Keratinocyte (primary cell): ENCODE data around the gene PRDM8. TPM values are rescaled to one million over a fixed set of nuclear protein-coding genes. Genes with fewer than 3 reads are reported as not detected.

ENCODE experiments used
- DNase-seq: peaks from one replicate; pipeline ENCODE4 v3.0.0-alpha.2; 2011; ENCODE audit warnings: low read depth, missing footprints, low spot score
- FAIRE-seq: peaks from 2 replicates; lab custom pipeline; 2011; peaks lifted over from hg19 to GRCh38; lab: Jason Lieb, UNC
- H2AFZ ChIP-seq: 2 replicates; pipeline ENCODE4 v1.6.0; 2012; ENCODE audit warnings: low read length, control low read depth, inconsistent platforms; ENCODE audit not compliant: control insufficient read depth
- H3K27ac ChIP-seq: 2 replicates; pipeline ENCODE4 v1.5.1; 2011; ENCODE audit warnings: low read length; ENCODE audit not compliant: control insufficient read depth, insufficient read depth
- H3K27me3 ChIP-seq: 3 replicates; pipeline ENCODE4 v1.6.0; 2011; ENCODE audit warnings: low read length; ENCODE audit not compliant: control insufficient read depth, insufficient read depth; ENCODE audit errors: extremely low read depth
- H3K36me3 ChIP-seq, 2 experiments: 2 replicates in 1 of 2; 3 replicates in 1 of 2; pipeline ENCODE4 v1.5.1; 2011; ENCODE audit warnings: low read length in 2 of 2, mild to moderate bottlenecking in 1 of 2; ENCODE audit not compliant: control insufficient read depth in 2 of 2, insufficient read depth in 2 of 2; ENCODE audit errors: extremely low read depth in 1 of 2
- H3K4me1 ChIP-seq: 3 replicates; pipeline ENCODE4 v1.5.1; 2011; ENCODE audit warnings: low read length; ENCODE audit not compliant: control insufficient read depth, insufficient read depth; ENCODE audit errors: extremely low read depth
- H3K4me2 ChIP-seq: 3 replicates; pipeline ENCODE4 v1.6.0; 2011; ENCODE audit warnings: low read depth, low read length; ENCODE audit not compliant: control insufficient read depth, insufficient read depth; ENCODE audit errors: extremely low read depth
- H3K4me3 ChIP-seq, 3 experiments: fragments of 200-600 bp in 1 of 3; sonication (generic) in 1 of 3; 2 replicates in 2 of 3; 3 replicates in 1 of 3; pipeline ENCODE4 v1.5.1; 2011 to 2016; ENCODE audit warnings: low read length in 3 of 3, mild to moderate bottlenecking in 3 of 3, control low read depth in 2 of 3, inconsistent platforms in 1 of 3, low read depth in 1 of 3, mixed read lengths in 1 of 3, mixed run types in 1 of 3, moderate library complexity in 1 of 3; ENCODE audit not compliant: control insufficient read depth in 2 of 3, insufficient read depth in 2 of 3; ENCODE audit errors: extremely low read depth in 1 of 3
- H3K79me2 ChIP-seq: 2 replicates; pipeline ENCODE4 v1.6.0; 2012; ENCODE audit warnings: low read length; ENCODE audit not compliant: control insufficient read depth, insufficient read depth
- H3K9ac ChIP-seq: 3 replicates; pipeline ENCODE4 v1.6.0; 2011; ENCODE audit warnings: low read length; ENCODE audit not compliant: control insufficient read depth, insufficient read depth; ENCODE audit errors: extremely low read depth
- H3K9me1 ChIP-seq: 3 replicates; pipeline ENCODE4 v1.6.0; 2011; ENCODE audit warnings: low read length; ENCODE audit not compliant: control insufficient read depth, insufficient read depth; ENCODE audit errors: extremely low read depth
- H3K9me3 ChIP-seq: 2 replicates; pipeline ENCODE4 v1.5.1; 2012; ENCODE audit warnings: low read depth, low read length; ENCODE audit not compliant: control insufficient read depth
- H4K20me1 ChIP-seq: 3 replicates; pipeline ENCODE4 v1.6.0; 2011; ENCODE audit warnings: low read length; ENCODE audit not compliant: control insufficient read depth, insufficient read depth; ENCODE audit errors: extremely low read depth
- CTCF ChIP-seq, 3 experiments: IDR thresholded peaks in 1 of 3; conservative IDR thresholded peaks in 1 of 3; optimal IDR thresholded peaks in 1 of 3; 2 replicates in 2 of 3; 3 replicates in 1 of 3; pipeline versions ENCODE3 to v1.5.1; 2011; ENCODE audit warnings: low read length in 3 of 3, mild to moderate bottlenecking in 3 of 3, moderate library complexity in 2 of 3, control low read depth in 1 of 3, inconsistent platforms in 1 of 3; ENCODE audit not compliant: insufficient read depth in 2 of 3; ENCODE audit errors: extremely low read depth in 1 of 3
- EZH2 ChIP-seq: IDR thresholded peaks from one replicate; pipeline ENCODE4 v1.6.1; 2012; ENCODE audit warnings: inconsistent platforms, mild to moderate bottlenecking, low read length, moderate library complexity
- dilution Hi-C: fragments of 300-500 bp; cut with MboI; formaldehyde crosslinking; loops from one replicate; pipeline ENCODE4 v1.7.0; 2020; ENCODE audit warnings: low sequenced_read_pairs; ENCODE audit not compliant: extremely low pct_ligation_motif_present
- polyA plus RNA-seq, 5 experiments: library from polyadenylated mRNA; depleted of rRNA in 3 of 5; stranded (reverse) in 3 of 5; stranded (forward) in 1 of 5; unstranded in 1 of 5; fragments of >200 nt; gene quantifications; 1 replicate in 1 of 5; 2 replicates in 3 of 5; 3 replicates in 1 of 5; pipeline versions ENCODE4 v1.2.1 to v1.2.3, GENCODE V29; 2011 to 2012; ENCODE audit warnings: missing spikeins in 2 of 5, low read depth in 1 of 5, low replicate concordance in 1 of 5

The PRDM8 gene
- polyA plus RNA-seq, 1 donor (not counting 4 experiments of a cell fraction or from before 2014, with no cell fraction given): 3.5 TPM

DNA sequence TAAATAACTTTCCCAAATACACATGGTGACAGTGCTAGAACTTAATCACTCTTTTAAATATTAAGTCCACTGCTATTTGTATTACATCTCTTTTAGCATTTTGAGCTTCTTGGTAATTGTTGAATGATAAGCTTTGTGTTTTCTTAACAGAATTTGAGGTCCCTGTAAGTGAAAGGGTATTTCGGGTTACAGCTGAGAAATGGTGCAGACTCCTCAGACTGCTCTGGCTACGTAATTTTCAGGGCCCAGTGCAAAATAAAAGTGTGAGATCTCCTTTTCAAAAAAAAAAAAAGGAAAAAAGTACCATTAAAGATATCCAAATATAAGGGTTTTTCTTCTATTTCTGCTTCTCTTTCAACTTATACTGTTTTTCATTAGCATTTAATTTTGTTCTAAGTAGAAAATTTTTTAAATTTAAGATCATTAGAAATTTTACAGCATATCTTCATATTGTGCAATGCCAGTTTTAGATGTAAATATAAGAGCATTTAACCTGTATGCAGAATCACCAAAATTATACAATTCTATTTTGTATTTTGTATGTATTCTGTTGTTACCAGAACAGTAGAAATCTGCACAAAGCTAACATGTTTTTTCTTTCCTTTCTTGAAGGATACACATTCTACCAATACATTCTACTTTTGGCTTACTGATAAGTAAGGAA is 35.5 kb downstream of the PRDM8 start:
- Histone ChIP-seq H3K4me2 (no peak overlapping the region), H3K4me3 (no peak overlapping the region), H3K9me3 (no peaks in the 10 kb centered on the region), H4K20me1 (no peaks in the 10 kb centered on the region), H3K27ac (no peak overlapping the region), H3K36me3 (no peaks in the 10 kb centered on the region), H3K27me3 (no peaks in the 10 kb centered on the region), H3K4me1 (peaks cover 14% of the 10 kb centered on the region), H3K9ac (no peak overlapping the region), H2AFZ (no peak overlapping the region), H3K79me2 (no peaks in the 10 kb centered on the region), H3K9me1 (no peaks in the 10 kb centered on the region)
- dilution Hi-C loops: no loop called here
- FAIRE-seq: no peak
- no peak for TF ChIP-seq EZH2
- no peak for TF ChIP-seq CTCF (optimal IDR thresholded peaks at IDR 0.05 in 1 of 3, IDR thresholded peaks at IDR 0.05 in 1 of 3, conservative IDR thresholded peaks at IDR 0.05 in 1 of 3; ENCODE audit: extremely low read depth in 1 of 3, insufficient read depth in 2 of 3, low read length in 3 of 3)
- no peak for DNase-seq

GRCh38 chr4:80233390-80233789 is 36.1 kb downstream of the PRDM8 start:
- Histone ChIP-seq H3K4me1 (peaks cover 19% of the 10 kb centered on the region), H4K20me1 (no peaks in the 10 kb centered on the region), H2AFZ (no peak overlapping the region), H3K36me3 (no peaks in the 10 kb centered on the region), H3K4me2 (no peak overlapping the region), H3K9ac (no peak overlapping the region), H3K27me3 (no peaks in the 10 kb centered on the region), H3K4me3 (no peak overlapping the region), H3K27ac (no peak overlapping the region), H3K9me1 (no peaks in the 10 kb centered on the region), H3K79me2 (no peaks in the 10 kb centered on the region), H3K9me3 (no peaks in the 10 kb centered on the region)
- no peak for FAIRE-seq
- DNase-seq: no peak
- dilution Hi-C loops: no loop called here
- TF ChIP-seq CTCF (optimal IDR thresholded peaks at IDR 0.05 in 1 of 3, IDR thresholded peaks at IDR 0.05 in 1 of 3, conservative IDR thresholded peaks at IDR 0.05 in 1 of 3; ENCODE audit: extremely low read depth in 1 of 3, insufficient read depth in 2 of 3, low read length in 3 of 3) (no peak), EZH2 (no peak)
